GM12865 (cell line): ENCODE data around the gene PAK1.
A peak's percentile ranks its signal among the peaks of the same experiment; 100 is the strongest.

Experiments used
- DNase-seq: peaks from one replicate; pipeline ENCODE4 v3.0.0; 2010; ENCODE audit warnings: low read depth
- H3K4me3 ChIP-seq: 2 replicates; pipeline ENCODE4 v1.5.1; 2011; ENCODE audit warnings: mild to moderate bottlenecking, low read depth, low read length, control low read depth
- TF ChIP-seq, protein P1 (sequence below): IDR thresholded peaks from 2 replicates; pipeline ENCODE4 v1.5.1; 2011; ENCODE audit warnings: low read length, control low read depth, low read depth, inconsistent platforms; ENCODE audit not compliant: insufficient read depth; ENCODE audit errors: missing control alignments

Gene PAK1

DNA sequence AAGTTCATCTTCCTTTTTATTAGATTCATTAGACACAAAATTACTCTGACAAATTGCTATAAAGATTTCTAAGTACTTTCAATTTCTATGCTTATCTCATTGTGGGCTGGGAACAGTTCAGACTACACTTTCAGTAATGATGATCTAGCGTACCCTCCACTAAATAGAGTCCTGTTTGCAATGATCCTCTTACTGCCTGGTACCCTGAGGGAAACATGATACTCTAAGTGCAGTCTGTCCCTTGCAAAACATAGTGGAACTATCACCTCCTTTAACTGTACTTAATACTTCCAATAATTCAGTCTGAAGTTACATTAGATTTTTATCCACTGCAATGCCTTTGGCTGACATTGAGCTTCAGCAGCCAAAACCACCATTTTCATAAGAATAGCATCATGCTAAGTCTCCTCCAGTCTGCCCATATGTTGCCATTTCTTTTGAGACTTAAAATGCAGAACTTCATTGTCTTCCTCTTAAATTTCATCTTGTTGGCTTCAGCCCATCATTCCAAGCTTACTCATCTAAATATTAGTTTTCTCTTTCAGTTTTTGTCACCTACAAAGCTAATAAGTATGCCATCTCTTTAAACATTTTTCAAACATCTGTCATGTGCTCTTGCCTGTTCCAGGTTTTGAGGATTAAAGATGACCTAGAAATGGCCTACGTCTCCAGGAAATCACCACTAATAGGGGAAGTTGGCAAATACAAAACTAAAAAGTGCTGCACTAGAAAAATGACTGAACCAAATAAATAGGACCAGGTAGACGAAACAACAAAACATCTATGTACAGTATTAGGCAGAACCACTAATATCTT, 55.5 kb downstream of the PAK1 start:
- H3K4me3 ChIP-seq = peak overlapping the region; percentile 42
- DNase-seq = peak; percentile 64
- TF ChIP-seq, protein P1, sequence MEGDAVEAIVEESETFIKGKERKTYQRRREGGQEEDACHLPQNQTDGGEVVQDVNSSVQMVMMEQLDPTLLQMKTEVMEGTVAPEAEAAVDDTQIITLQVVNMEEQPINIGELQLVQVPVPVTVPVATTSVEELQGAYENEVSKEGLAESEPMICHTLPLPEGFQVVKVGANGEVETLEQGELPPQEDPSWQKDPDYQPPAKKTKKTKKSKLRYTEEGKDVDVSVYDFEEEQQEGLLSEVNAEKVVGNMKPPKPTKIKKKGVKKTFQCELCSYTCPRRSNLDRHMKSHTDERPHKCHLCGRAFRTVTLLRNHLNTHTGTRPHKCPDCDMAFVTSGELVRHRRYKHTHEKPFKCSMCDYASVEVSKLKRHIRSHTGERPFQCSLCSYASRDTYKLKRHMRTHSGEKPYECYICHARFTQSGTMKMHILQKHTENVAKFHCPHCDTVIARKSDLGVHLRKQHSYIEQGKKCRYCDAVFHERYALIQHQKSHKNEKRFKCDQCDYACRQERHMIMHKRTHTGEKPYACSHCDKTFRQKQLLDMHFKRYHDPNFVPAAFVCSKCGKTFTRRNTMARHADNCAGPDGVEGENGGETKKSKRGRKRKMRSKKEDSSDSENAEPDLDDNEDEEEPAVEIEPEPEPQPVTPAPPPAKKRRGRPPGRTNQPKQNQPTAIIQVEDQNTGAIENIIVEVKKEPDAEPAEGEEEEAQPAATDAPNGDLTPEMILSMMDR = no peak

DNA sequence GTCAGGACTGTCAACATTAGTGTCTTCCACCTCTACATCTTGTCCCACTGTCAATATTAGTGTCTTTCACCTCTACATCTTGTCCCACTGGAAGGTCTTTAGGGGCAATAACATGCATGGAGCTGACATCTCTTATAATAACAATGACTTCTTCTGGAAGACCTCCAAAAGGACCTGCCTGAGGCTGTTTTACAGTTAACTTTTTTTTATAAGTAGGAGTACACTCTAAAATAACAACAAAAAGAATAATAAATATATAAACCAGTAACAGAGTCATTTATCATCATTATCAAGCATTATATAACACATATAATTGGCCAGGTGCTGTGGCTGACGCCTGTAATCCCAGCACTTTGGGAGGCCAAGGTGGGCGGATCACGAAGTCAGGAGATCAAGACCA, 57.5 kb downstream of the PAK1 start:
- H3K4me3 ChIP-seq = no peak overlapping the region
- no peak for DNase-seq
- TF ChIP-seq, protein P1 = no peak

DNA sequence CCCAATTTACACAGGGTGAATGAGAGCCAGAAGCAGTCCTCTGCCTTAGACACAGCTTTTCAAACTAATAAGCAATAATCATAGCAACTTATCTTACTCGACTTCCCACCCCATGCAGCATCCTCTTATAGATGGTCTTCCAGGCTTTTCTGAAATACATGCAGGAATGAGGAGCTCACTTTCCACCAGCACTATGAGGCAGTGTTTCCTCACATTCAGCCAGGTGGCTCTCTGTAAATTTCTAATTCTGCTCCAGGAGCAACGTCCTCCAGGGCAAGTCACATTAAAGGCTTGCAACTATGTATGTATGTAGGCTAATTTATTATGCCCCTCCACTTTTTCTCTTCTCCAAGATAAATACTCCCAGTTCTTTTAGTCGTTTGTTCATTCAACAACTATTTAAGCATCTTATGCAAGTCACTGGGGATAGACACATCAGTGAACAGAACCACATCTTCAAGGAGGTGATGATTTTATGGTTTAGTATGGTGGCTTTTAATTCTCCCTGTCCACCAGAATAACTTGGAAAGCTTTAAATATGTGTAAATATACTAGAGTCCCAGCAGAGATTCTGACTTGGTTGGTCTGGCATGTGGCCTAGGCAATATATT, 59.9 kb downstream of the PAK1 start:
- DNase-seq = no peak
- TF ChIP-seq, protein P1 = no peak
- no peak overlapping the region for H3K4me3 ChIP-seq

DNA sequence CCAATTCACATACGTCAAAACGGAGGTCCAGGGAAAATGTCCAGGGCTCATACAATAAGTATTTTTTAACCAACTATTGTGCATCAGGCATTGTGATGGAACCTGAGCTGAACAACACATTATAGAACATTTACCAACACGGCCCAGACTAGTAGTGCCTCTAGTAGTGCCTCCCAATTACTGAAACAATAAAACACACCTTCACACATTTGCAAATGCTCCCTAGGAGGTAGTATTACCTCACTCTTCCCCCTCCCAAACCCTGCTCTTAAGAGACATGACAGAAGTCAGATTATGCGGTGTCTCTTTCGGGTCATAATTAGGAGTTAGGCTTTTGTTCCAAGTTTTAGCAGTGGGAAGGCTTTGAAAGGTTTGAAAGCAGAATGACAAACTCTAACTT, 61.1 kb downstream of the PAK1 start:
- TF ChIP-seq, protein P1 = no peak
- no peak for DNase-seq
- no peak overlapping the region for H3K4me3 ChIP-seq

DNA sequence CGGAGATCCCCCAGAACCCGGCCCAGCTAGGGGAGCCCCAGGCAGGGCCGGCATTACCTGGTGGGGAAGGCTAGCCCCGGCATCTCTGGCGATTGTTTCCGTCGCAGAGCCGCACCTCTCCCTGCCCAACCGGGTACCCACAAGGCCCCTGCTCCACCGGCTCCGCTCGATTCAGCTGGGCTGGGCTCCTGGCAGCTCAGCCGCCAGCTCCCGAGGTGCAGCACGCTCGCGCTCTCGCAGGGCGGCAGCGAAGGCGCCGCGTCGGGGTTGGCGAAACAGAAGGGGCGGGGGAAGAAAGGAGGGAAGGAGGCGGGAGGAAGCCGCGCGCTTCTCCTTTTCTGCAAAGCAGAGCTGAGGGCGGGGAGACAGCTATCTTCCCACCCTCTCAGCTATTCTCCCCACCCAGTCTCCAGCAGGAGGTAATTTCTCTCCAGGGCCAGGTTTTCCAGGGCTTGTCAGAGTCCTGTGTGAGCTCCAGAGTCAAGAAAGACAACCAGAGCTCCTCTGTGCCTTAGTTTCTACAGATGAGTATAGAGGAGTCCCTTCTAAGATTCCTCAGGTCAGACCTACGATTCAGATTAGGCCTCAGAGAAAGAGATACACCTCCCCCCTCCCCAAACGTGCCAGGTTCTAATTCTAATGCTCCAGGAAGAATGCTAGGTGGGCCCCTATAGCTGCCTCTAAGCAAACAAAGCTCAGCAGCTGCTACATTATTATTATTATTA, 62.0 kb downstream of the PAK1 start:
- peak; percentile 90 for DNase-seq
- TF ChIP-seq, protein P1 = peak; percentile 9
- peak overlapping the region; percentile 70 for H3K4me3 ChIP-seq

DNA sequence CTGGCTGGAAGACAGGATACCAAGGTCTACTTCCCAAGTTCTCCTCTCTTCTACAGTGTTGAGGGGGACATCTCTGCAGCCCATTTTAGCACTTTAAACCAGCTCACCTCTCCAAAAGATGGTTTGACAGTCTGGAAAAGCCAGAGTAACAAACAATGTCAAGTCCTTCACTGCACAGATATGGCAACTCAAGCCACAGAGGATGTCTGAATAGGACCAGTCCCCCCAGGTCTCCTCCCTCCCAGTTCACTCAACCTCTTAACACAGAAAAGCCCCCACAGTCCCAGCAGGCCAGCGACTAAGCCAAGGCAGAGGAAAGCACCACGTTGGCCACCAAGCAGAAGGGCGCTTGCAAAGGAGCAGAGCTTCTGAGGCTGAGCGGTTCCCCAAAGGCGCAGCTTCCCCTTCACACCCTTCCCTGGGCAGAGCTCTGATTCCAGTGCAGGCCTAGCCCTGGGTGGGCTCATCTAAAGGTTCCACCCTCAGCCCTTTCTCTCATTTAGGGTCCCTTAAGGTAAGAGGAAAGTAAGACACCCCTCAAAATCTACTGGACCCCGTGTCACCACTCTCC, 62.7 kb downstream of the PAK1 start:
- peak overlapping the region; percentile 70 for H3K4me3 ChIP-seq
- peak; percentile 56 for DNase-seq
- TF ChIP-seq, protein P1 = no peak
